Gastrocnemius medialis (tissue), 4 donors: ENCODE results near the gene TRIM22.

Experiments used
- CTCF ChIP-seq, 5 experiments: fragments of 450-650 bp in 3 of 5; fragments of 200-600 bp in 2 of 5; sonication (generic) in 2 of 5; IDR thresholded peaks in 4 of 5; conservative IDR thresholded peaks in 1 of 5; 1 replicate in 4 of 5; 2 replicates in 1 of 5; pipeline ENCODE4 v1.5.1; 2016 to 2019; ENCODE audit warnings: antibody characterized with exemption in 5 of 5, mild to moderate bottlenecking in 3 of 5, moderate library complexity in 3 of 5
- POLR2A ChIP-seq, 2 donors: fragments of 450-650 bp; IDR thresholded peaks; one replicate each; pipeline ENCODE4 v1.6.1; 2017; ENCODE audit warnings: antibody characterized with exemption in 2 of 2, mild to moderate bottlenecking in 2 of 2, moderate library complexity in 2 of 2

GRCh38 chr11:5727691-5728090 lies 38.1 kb downstream of the TRIM22 start:
- TF ChIP-seq POLR2A (IDR thresholded peaks at IDR 0.05) (no peak), CTCF (IDR thresholded peaks at IDR 0.05 in 4 of 5, conservative IDR thresholded peaks at IDR 0.05 in 1 of 5) (no peak)
